ENCODE measurements around the gene SV2B.
"Not testable (repeated sequence)": the region's sequence is repeated elsewhere in the genome, so short reads cannot be mapped to it uniquely, and the experiment has no call there.

The SV2B gene, protein sequence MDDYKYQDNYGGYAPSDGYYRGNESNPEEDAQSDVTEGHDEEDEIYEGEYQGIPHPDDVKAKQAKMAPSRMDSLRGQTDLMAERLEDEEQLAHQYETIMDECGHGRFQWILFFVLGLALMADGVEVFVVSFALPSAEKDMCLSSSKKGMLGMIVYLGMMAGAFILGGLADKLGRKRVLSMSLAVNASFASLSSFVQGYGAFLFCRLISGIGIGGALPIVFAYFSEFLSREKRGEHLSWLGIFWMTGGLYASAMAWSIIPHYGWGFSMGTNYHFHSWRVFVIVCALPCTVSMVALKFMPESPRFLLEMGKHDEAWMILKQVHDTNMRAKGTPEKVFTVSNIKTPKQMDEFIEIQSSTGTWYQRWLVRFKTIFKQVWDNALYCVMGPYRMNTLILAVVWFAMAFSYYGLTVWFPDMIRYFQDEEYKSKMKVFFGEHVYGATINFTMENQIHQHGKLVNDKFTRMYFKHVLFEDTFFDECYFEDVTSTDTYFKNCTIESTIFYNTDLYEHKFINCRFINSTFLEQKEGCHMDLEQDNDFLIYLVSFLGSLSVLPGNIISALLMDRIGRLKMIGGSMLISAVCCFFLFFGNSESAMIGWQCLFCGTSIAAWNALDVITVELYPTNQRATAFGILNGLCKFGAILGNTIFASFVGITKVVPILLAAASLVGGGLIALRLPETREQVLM

DNA sequence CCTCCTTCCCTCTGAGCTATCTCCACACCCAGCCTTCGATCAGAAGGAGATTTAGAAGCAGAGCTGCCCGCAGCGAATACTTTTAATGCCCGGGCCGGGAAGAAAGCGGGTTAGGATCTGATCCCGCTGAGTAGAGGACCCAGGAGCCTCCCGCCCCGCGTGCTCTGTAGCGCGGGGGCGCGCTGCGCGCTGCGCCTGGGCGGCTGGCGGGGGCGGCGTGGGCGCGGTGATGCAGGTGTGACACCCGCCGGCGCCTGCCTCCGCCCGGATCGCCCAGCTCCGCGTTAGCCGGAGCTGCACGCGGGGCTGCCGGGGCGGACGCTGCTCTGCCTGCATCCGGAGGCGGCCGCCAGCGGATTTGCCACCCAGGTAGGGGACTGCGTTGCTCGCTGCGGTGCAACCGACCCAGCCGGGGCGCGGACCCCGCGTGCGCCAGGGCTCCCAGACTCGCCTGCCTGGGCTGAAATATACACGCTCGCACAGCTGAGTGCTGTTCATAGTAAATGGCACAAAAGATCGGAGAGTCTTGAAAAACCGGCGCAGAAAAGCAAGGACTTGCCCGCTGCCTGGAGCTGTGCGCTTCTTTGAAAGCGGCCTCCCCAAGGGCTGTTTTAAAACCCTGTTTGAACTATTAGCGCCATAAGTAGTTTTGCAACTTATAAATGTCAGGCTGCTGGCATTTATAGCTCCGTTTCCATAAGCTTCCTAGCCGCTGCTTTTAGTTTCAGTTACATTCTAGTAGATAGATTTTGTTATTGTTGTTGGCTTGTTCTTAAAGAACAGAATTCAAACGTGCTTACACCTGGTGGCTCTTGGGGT, at the start of gene SV2B:
Gene SV2B, plus strand, starts transcription at position 263 of the 819 bp plus-strand sequence. CDS start 126,007 bp downstream, outside the sequence.
- peak; percentile 17 to 43 (median 28) for DNase-seq

- DNase-seq: no peak
Observed at GRCh38 chr15:91051248-91051647, 48.8 kb upstream of the SV2B start.

GRCh38 chr15:91054816-91055215, 45.2 kb upstream of the SV2B start:
- DNase-seq: no peak

GRCh38 chr15:91055548-91056331, 44.3 kb upstream of the SV2B start:
- DNase-seq: peak; percentile 78 to 85 (median 78)

- DNase-seq: no peak
Observed at GRCh38 chr15:91061230-91061629, 38.8 kb upstream of the SV2B start.

DNA sequence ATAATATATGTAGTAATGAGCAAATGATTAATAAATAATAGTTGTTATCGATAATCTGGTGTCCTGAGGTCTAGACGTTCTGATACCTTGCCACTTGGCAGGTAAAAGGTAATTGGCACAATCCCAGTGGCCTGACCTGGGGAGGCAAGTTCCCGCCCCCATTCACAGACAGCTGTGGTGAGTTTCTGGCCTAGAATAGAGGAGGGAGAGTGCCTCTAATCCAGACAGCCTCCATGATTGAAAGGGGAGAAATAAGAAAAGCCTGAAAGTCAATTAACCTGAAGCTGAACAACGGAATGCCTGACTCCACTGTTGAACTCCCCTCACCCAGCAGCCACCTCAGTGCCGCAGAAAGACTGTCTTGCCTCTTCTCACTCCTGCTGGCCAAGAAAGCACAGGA, 38.1 kb upstream of the SV2B start:
- DNase-seq: no peak

DNA sequence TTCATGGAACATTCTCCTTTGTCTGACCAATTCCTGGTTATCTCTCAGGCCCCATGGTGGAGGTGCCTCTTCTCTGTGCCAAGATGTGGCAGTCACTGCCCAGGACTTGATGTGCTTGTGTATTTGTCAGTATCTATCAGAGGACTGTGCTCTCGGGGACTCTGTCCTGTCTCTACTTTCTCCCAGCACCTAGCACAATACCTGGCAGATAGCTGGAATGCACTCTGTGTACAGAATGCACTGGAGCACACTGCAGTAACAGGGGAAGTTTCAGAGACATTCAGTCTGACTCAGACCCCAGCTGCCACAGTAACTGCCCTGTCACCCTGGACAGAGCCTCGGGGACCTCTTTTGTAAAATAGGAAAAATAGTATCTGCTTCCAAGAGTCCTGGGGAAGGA, 34.6 kb upstream of the SV2B start:
- no peak for DNase-seq

GRCh38 chr15:91067036-91067435, 33.0 kb upstream of the SV2B start:
- DNase-seq: no peak

- no peak for DNase-seq
Observed at GRCh38 chr15:91068436-91068835, 31.6 kb upstream of the SV2B start.

GRCh38 chr15:91068966-91069365, 31.1 kb upstream of the SV2B start:
- DNase-seq: no peak

DNA sequence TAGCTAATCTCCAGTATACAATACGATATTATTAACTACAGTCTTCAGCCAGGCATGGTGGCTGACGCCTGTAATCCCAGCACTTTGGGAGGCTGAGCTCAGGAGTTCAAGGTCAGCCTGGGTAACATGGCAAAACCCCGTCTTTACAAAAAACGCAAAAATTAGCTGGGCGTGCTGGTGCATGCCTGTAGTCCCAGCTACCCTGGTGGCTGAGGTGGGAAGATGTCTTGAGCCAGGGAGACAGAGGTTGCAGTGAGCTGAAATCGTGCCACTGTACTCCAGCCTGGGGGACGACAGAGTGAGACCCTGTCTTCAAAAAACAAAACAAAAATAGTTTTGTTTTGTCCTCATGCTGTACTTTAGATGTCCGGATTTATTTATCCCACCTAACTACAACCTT, 29.2 kb upstream of the SV2B start:
- DNase-seq: no peak

DNA sequence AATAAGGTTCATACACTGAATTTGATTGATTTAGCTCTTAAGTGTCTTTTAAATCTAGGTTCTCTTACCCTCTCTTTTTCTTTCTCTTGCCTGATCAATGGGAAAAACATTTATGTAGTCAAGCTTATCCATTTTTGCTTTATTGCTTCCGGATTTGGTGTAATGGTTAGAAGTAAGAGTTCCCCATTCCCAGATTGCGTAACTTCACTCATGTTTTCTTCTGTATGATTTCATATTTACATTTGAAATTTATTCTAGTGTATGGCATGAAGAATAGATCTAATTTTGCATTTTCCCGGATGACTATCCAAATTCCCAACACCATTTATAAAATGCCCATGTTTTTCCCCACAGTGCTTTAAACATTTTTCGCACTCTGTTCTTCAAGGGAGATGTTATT, 27.9 kb upstream of the SV2B start:
- peak; percentile 34 to 60 (median 49) for DNase-seq

DNA sequence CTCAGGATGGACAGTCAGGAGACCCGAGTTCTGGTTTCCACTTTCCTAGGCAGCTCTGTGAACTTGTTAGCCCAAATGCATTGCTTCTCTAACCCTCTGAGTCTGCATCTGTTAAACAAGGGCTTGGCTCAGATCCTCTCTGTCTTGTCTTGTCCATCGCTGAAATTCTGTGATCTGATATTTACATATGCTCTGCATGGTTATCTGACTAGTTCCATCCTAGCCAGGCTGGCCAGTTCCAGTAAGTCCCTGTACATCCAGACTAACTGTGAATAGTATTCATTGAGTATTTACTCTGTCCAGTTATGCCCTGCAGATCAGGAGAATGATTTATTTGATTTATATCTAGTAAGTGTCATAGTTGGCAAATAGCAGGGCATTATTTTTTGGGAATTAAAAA, 27.0 kb upstream of the SV2B start:
- no peak for DNase-seq

DNA sequence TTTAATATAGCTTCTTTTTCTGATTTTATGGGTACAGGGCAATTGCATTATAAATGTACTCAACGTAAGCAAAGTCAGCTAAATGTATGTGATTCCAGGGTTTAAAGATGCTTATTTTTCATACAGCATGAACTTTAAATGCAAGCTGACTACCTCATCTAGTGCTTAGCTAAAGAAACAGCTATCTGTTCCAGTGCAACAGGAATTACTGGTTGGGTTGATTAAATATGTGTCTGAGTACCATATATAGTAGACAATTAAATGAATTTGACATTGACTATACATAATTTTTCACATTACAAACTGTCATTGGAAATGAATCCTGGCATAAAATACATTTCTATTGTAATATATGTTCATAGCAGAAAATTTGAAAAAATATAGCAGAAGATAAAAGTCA, 26.3 kb upstream of the SV2B start:
- DNase-seq: no peak

GRCh38 chr15:91075739-91076138, 24.3 kb upstream of the SV2B start:
- no peak for DNase-seq

DNA sequence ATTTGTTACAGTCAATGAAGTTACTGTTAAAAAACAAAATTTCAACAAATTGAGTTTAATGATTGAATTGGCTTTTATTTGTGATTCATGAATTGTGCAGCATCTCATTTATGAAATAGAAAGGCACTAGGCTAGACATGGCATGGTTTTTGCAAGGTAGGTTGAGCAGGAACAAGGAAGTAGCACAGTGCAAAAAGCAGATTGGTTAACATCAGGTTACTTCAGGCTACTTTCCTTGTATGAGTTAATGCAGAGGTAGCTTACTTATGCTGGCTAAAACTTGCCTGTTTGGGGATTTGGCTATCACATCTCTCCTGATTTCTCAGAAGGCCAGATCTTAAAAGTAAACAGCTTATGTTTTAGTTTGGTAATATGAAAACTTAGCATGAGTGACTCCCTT, 23.0 kb upstream of the SV2B start:
- DNase-seq: no peak

DNA sequence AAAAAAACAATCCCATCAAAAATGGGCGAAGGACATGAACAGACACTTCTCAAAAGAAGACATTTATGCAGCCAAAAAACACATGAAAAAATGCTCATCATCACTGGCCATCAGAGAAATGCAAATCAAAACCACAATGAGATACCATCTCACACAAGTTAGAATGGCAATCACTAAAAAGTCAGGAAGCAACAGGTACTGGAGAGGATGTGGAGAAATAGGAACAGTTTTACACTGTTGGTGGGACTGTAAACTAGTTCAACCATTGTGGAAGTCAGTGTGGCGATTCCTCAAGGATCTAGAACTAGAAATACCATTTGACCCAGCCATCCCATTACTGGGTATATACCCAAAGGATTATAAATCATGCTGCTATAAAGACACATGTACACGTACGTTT, 6.2 kb upstream of the SV2B start:
- DNase-seq: not testable (repeated sequence)

DNA sequence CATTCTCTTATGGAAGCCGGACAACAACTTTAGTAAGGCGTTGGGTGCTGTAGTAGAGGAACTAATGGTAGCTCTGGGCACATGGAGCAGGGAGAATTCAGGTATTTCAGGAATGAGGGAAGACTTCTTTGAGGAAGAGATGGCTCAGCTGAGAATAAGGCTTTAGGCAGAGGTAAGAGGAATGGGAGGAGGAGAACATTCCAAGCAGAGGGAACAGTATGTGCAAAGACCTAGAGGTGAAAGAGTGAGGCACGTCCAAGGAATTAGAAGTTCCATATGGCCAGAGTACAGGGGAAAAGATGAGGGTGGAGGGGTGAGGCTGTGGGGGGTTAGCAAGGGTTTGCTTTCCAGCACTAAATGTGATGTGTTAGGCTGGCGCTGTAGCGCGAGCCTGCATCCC, 1.6 kb upstream of the SV2B start:
- no peak for DNase-seq

- DNase-seq: peak; percentile 87 to 93 (median 87)
Observed at GRCh38 chr15:91099616-91099994, 452 bp upstream of the SV2B start.

DNA sequence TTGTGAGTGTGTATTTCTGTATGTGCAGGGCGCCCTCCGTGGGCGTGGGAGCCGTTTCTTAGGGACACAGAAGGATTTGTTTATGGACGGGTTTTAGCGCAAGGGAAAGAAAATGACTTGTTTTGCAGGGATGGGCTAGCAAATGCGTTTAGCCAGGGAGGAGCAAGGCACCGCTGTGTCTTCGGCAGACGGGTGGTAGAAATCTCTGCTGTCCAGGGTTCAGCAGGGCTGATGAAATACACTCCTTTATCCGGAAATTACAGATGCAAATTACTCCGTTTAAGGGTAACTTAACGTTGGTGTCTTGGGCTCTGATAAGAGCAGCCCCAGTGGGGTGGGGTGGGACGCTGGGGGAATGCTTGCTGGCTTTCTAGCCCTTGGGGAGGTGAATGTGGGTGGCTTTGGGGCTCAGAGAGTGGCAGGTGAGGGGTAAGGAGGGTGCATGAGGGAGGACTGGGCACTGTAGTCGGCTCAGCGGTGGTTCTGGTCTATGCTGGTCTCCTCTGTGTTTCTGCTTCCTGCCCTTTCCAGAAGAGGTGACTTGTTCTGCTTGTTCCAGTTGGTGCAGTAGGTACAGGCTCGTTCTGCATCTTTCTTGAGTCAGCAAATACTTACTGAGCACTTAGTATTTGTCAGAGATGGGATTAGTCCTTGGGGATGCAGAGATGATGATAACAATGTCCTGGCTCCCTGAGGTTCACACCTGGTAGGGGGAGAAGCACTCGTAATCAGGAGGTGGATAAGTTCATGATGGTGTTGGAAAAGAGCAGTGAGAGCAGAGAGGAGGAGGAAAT, 954 bp downstream of the SV2B start:
- peak; percentile 14 to 32 (median 22) for DNase-seq

DNA sequence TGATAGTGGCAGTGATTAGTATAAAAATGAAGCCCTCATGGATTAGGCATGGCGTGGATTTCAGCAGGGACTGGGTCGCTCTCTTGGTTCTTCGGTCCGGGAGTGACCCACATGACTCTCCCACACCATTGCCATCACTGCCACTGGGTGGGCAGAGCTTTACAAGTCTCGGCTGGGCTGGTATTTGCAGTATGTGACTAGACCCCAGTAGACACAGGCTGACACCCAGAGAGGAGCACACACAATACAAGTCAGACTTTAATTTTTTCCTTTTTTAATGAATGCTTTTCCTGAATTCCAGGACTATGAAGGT, 1.5 kb downstream of the SV2B start:
- DNase-seq: no peak

Measured in suppressor macrophage treated with lipopolysaccharide for 1 hour (primary cell).